HepG2 (cell line): ENCODE data around the gene LRRC72.
"Not testable (repeated sequence)": the region's sequence is repeated elsewhere in the genome, so short reads cannot be mapped to it uniquely, and the experiment has no call there.

Experiments used
- BCL6 ChIP-seq: IDR thresholded peaks from 2 replicates; pipeline ENCODE4 v1.6.1; 2016; ENCODE audit warnings: missing genetic modification reagents, missing compliant biosample characterization
- CBX5 ChIP-seq: sonication (generic); formaldehyde crosslinking; IDR thresholded peaks from 2 replicates; pipeline ENCODE4 v1.4.0; 2020; ENCODE audit warnings: missing genetic modification reagents, borderline replicate concordance
- ELF4 ChIP-seq: sonication (generic); formaldehyde crosslinking; IDR thresholded peaks from 2 replicates; pipeline ENCODE4 v1.5.0; 2020; ENCODE audit warnings: missing genetic modification reagents, mild to moderate bottlenecking, moderate library complexity, borderline replicate concordance
- FOXJ3 ChIP-seq: sonication (generic); formaldehyde crosslinking; IDR thresholded peaks from 2 replicates; pipeline ENCODE4 v1.4.0; 2020; ENCODE audit warnings: missing genetic modification reagents, mild to moderate bottlenecking, borderline replicate concordance
- GFI1 ChIP-seq: sonication (generic); formaldehyde crosslinking; IDR thresholded peaks from 2 replicates; pipeline ENCODE4 v1.5.0; 2020; ENCODE audit warnings: missing genetic modification reagents, mild to moderate bottlenecking, borderline replicate concordance
- PCBP2 ChIP-seq: fragments of 200-400 bp; formaldehyde crosslinking; optimal IDR thresholded peaks from 2 replicates; pipeline ENCODE3; 2018; ENCODE audit warnings: low read length, low read depth; ENCODE audit not compliant: poor library complexity, severe bottlenecking
- PITX1 ChIP-seq: sonication (generic); formaldehyde crosslinking; IDR thresholded peaks from 2 replicates; pipeline ENCODE4 v1.5.1; 2020; ENCODE audit warnings: mild to moderate bottlenecking, missing genetic modification reagents
- POLR2A ChIP-seq, 2 experiments: IDR thresholded peaks; 2 replicates each; pipeline ENCODE4 v1.6.1; 2011; ENCODE audit warnings: low read depth in 2 of 2, low read length in 2 of 2, mild to moderate bottlenecking in 1 of 2, moderate library complexity in 1 of 2; ENCODE audit not compliant: insufficient read depth in 1 of 2
- RBAK ChIP-seq: sonication (generic); formaldehyde crosslinking; IDR thresholded peaks from 2 replicates; pipeline ENCODE4 v1.5.1; 2020; ENCODE audit warnings: mild to moderate bottlenecking, missing genetic modification reagents
- YY1 ChIP-seq: IDR thresholded peaks from 2 replicates; pipeline ENCODE4 v1.6.1; 2011; ENCODE audit warnings: low read length, low read depth, moderate library complexity, mild to moderate bottlenecking; ENCODE audit not compliant: insufficient read depth, insufficient replicate concordance
- TF ChIP-seq, protein P1 (sequence below), 2 experiments: IDR thresholded peaks; 2 replicates each; pipeline ENCODE4 v1.6.1; 2011 to 2012; ENCODE audit warnings: low read length in 2 of 2, borderline replicate concordance in 1 of 2, low read depth in 1 of 2, mild to moderate bottlenecking in 1 of 2, moderate library complexity in 1 of 2
- TF ChIP-seq, protein P2 (sequence below): IDR thresholded peaks from 2 replicates; pipeline ENCODE4 v1.6.1; 2012; ENCODE audit warnings: inconsistent platforms
- TF ChIP-seq, protein P3 (sequence below), 2 experiments: sonication (generic) in 1 of 2; formaldehyde crosslinking in 1 of 2; IDR thresholded peaks; 2 replicates each; pipeline versions ENCODE4 v1.5.1 to v1.6.1; 2011 to 2020; ENCODE audit warnings: borderline replicate concordance in 1 of 2, low read depth in 1 of 2, low read length in 1 of 2, mild to moderate bottlenecking in 1 of 2, missing genetic modification reagents in 1 of 2, moderate library complexity in 1 of 2
- TF ChIP-seq, protein P4 (sequence below): sonication (generic); formaldehyde crosslinking; IDR thresholded peaks from 2 replicates; pipeline ENCODE4 v1.5.0; 2020; ENCODE audit warnings: mild to moderate bottlenecking, missing genetic modification reagents, moderate library complexity

- TF ChIP-seq, protein P1, sequence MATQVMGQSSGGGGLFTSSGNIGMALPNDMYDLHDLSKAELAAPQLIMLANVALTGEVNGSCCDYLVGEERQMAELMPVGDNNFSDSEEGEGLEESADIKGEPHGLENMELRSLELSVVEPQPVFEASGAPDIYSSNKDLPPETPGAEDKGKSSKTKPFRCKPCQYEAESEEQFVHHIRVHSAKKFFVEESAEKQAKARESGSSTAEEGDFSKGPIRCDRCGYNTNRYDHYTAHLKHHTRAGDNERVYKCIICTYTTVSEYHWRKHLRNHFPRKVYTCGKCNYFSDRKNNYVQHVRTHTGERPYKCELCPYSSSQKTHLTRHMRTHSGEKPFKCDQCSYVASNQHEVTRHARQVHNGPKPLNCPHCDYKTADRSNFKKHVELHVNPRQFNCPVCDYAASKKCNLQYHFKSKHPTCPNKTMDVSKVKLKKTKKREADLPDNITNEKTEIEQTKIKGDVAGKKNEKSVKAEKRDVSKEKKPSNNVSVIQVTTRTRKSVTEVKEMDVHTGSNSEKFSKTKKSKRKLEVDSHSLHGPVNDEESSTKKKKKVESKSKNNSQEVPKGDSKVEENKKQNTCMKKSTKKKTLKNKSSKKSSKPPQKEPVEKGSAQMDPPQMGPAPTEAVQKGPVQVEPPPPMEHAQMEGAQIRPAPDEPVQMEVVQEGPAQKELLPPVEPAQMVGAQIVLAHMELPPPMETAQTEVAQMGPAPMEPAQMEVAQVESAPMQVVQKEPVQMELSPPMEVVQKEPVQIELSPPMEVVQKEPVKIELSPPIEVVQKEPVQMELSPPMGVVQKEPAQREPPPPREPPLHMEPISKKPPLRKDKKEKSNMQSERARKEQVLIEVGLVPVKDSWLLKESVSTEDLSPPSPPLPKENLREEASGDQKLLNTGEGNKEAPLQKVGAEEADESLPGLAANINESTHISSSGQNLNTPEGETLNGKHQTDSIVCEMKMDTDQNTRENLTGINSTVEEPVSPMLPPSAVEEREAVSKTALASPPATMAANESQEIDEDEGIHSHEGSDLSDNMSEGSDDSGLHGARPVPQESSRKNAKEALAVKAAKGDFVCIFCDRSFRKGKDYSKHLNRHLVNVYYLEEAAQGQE (IDR thresholded peaks at IDR 0.05; ENCODE audit: borderline replicate concordance in 1 of 2, low read depth in 1 of 2, low read length in 2 of 2) = not testable (repeated sequence)
- TF ChIP-seq, protein P2, sequence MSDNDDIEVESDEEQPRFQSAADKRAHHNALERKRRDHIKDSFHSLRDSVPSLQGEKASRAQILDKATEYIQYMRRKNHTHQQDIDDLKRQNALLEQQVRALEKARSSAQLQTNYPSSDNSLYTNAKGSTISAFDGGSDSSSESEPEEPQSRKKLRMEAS = not testable (repeated sequence)
- TF ChIP-seq, protein P3, sequence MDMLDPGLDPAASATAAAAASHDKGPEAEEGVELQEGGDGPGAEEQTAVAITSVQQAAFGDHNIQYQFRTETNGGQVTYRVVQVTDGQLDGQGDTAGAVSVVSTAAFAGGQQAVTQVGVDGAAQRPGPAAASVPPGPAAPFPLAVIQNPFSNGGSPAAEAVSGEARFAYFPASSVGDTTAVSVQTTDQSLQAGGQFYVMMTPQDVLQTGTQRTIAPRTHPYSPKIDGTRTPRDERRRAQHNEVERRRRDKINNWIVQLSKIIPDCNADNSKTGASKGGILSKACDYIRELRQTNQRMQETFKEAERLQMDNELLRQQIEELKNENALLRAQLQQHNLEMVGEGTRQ (IDR thresholded peaks at IDR 0.05; ENCODE audit: low read depth, low read length) = not testable (repeated sequence)
- TF ChIP-seq, protein P3 (CRISPR knock-in tag; IDR thresholded peaks at IDR 0.05; ENCODE audit: borderline replicate concordance) = not testable (repeated sequence)
- TF ChIP-seq PITX1 (CRISPR knock-in tag); POLR2A (IDR thresholded peaks at IDR 0.05; ENCODE audit: insufficient read depth in 1 of 2, low read depth in 2 of 2, low read length in 2 of 2); FOXJ3; ELF4 (CRISPR knock-in tag); CBX5 (CRISPR knock-in tag); GFI1 (CRISPR knock-in tag); RBAK (CRISPR knock-in tag); YY1; PCBP2; BCL6 (CRISPR knock-in tag): not testable (repeated sequence)
- TF ChIP-seq, protein P4, sequence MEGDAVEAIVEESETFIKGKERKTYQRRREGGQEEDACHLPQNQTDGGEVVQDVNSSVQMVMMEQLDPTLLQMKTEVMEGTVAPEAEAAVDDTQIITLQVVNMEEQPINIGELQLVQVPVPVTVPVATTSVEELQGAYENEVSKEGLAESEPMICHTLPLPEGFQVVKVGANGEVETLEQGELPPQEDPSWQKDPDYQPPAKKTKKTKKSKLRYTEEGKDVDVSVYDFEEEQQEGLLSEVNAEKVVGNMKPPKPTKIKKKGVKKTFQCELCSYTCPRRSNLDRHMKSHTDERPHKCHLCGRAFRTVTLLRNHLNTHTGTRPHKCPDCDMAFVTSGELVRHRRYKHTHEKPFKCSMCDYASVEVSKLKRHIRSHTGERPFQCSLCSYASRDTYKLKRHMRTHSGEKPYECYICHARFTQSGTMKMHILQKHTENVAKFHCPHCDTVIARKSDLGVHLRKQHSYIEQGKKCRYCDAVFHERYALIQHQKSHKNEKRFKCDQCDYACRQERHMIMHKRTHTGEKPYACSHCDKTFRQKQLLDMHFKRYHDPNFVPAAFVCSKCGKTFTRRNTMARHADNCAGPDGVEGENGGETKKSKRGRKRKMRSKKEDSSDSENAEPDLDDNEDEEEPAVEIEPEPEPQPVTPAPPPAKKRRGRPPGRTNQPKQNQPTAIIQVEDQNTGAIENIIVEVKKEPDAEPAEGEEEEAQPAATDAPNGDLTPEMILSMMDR = not testable (repeated sequence)
Observed at GRCh38 chr7:16540559-16540958, 13.9 kb downstream of the LRRC72 start.
